Muscle of leg (tissue), 11 donors: Measurements from ENCODE around the gene LBR. TPM values are rescaled to one million over a fixed set of nuclear protein-coding genes. Genes with fewer than 3 reads are reported as not detected.

Experiments
- DNase-seq: peaks from one replicate; pipeline ENCODE4 v3.0.0; 2013
- H3K27ac ChIP-seq: one replicate; pipeline ENCODE4 v1.5.1; 2013; ENCODE audit warnings: mild to moderate bottlenecking, low read length, control low read depth
- H3K27me3 ChIP-seq: one replicate; pipeline ENCODE4 v1.6.1; 2013; ENCODE audit warnings: low read length; ENCODE audit not compliant: control insufficient read depth, insufficient read depth
- H3K36me3 ChIP-seq: one replicate; pipeline ENCODE4 v1.6.1; 2013; ENCODE audit warnings: low read length; ENCODE audit not compliant: control insufficient read depth, insufficient read depth
- H3K4me1 ChIP-seq: one replicate; pipeline ENCODE4 v1.6.1; 2013; ENCODE audit warnings: low read length; ENCODE audit not compliant: control insufficient read depth, insufficient read depth
- H3K4me3 ChIP-seq: one replicate; pipeline ENCODE4 v1.5.1; 2013; ENCODE audit warnings: low read length, control low read depth
- H3K9me3 ChIP-seq: replicated peaks from 2 replicates; pipeline ENCODE4 v1.6.1; 2013; ENCODE audit warnings: low read depth, low read length; ENCODE audit not compliant: control insufficient read depth
- WGBS: methylation state at CpG from one replicate; pipeline ENCODE4 v1.1.5; 2013; ENCODE audit warnings: missing lambda C conversion rate; ENCODE audit not compliant: insufficient coverage; 5-methylcytosine and 5-hydroxymethylcytosine counted together
- polyA plus RNA-seq, 8 donors: library from polyadenylated mRNA; unstranded; fragments of 120-200 nt; gene quantifications; one replicate each; pipeline versions ENCODE4 v1.2.1 to v1.2.3, GENCODE V29; 2013; ENCODE audit warnings: inconsistent platforms in 1 of 8, low replicate concordance in 1 of 8; ENCODE audit not compliant: insufficient read length in 8 of 8, insufficient read depth in 1 of 8
- total RNA-seq: library from RNA; stranded (reverse); fragments of 120-200 nt; gene quantifications from one replicate; pipeline ENCODE4 v1.2.4, GENCODE V29; 2013

The LBR gene
- total and polyA plus RNA-seq, 9 donors: 25.4 to 52.1 (median 40.4) TPM

DNA sequence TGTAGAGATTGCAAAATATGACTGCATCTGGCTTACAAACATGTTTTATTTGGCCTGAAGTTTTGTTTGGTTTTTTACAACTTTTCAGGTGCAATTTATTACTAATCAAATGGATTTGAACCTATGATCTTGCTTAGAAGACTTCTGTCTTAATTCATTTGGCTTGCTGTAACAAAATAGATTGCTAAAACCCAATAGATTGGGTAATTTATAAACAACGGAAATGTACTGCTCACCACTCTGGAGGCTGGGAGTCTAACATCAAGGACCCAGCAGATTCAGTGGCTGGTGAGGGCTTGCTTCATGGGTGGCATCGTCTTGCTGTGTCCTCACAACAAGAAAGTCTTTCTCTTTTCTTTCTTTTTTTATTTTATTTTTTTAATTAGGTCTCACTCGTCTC is 72.9 kb downstream of the LBR start:
- DNase-seq: no peak
- Histone ChIP-seq H3K4me1 (no peaks in the 10 kb centered on the region), H3K36me3 (no peaks in the 10 kb centered on the region), H3K27ac (no peak overlapping the region), H3K9me3 (no peaks in the 10 kb centered on the region), H3K4me3 (no peak overlapping the region), H3K27me3 (no peaks in the 10 kb centered on the region)
- 100% methylated on average over 1 of the region's 3 CpGs for WGBS

Other genes with a start within 250 kb of the LBR start
- gene ENAH, start 225.1 kb upstream of the LBR start, total RNA-seq: 59.4 TPM
- gene ENAH, start 225.1 kb upstream of the LBR start, polyA plus RNA-seq: 100 to 1,000 TPM in 6 of 8 donors, 10 to 100 TPM in 2; 69.8 to 178 (median 151) TPM